ENCODE data around the gene PRKD2. TPM values are rescaled to one million over a fixed set of nuclear protein-coding genes. Genes with fewer than 3 reads are reported as not detected.

PRKD2 gene
- polyA plus RNA-seq, 1 donor from 2014 or later = 143 TPM

DNA sequence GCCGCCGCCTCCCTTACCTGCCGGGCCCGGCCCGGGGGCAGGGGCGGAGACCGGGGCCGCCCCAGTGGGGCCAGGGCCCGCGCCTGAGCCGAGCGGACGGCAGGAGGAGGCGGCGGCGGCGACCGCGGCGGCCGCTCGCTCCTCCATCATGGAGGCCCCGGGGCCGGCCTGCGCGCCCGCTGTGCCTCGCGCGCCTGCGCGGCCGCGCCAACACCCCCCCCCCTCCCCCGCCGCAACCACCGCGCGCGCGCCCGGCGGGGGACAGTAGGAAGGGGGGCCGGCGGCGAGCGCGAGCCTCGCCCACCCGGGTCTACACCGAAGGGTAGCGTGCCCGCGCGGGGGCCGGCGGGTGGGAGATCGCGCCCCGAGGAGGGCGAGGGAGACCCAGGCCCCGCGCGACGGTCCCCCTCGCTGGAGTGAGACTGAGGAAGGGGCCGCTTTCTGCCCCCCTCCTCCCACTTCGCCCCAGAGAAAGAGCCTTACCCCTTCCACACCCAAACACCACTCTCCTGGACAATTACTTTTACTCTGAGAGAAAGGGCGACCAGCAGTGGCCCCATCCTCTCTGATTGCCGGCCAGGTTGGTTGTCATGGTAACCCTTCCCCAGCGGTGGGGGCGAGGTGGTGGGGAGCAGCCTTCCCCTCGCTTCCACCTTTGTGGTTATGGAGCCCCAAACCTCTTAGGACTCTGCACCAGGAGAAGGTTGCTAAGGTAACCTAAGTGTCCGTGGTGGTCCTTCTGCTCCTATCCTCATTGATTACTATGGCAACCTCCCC, 29.6 kb upstream of the PRKD2 start, which contains the start of gene STRN4:
Gene STRN4, minus strand, starts transcription at position 170 of the 777 bp plus-strand sequence. Its CDS starts 20 bp downstream, at position 150.
- no peaks in the 10 kb centered on the region for H3K27me3 Mint-ChIP-seq
- peak within 1 kb of the TSS; percentile 87 to 96 (median 93) for H3K4me3 Mint-ChIP-seq
- H3K27ac Mint-ChIP-seq = peak within 1 kb of the TSS; percentile 93 to 99 (median 99)
- H3K4me1 Mint-ChIP-seq = peaks cover 44 to 46% (median 46%) of the 10 kb centered on the region in 3 donors
- no peaks in the 10 kb centered on the region for H3K9me3 Mint-ChIP-seq
- no peaks in the 10 kb centered on the region for H3K36me3 Mint-ChIP-seq

DNA sequence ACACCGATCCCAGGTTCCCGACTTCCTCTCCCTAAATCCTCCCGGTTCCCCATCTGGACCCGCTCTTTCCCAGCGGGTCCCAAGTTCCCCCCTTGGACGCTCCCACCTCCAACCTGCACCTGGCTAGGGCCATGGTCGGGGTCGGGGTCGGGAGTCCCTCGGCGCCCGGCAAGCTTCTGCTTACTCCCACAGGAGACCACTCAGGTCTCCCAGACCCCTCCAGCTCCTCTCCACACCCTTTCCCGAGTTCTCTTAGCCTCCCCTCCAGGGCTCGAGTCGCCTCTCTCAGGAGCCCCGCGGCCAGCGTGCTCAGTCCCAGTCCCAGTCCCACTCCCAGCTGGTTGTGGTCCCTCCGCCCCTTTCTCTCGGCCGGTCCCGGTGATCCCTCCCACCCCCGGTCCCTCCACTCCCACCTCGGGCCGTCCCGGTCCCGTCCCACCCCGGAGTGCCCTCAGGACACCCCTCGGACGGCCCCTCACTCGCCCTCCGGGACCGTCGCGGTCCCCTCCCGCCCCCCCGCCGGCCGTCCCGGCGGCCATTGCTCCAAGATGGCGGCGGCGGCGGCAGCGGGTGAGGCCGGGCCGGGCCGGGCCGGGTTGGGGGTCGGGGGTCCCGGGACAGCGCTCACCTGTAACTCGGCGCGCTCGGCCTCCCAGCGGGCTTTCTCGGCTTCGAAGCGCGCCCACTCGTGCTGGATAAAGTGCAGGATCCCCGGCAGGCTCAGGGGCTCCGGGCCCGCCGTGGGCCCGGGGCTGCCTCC, 28.8 kb upstream of the PRKD2 start, which contains the start of gene FKRP:
Gene FKRP, plus strand, starts transcription at position 537 of the 760 bp plus-strand sequence. CDS start 9,394 bp downstream, outside the sequence.
- Mint-ChIP-seq H3K9me3 (no peaks in the 10 kb centered on the region), H3K27ac (peak within 1 kb of the TSS; percentile 93 to 99 (median 99)), H3K4me1 (peaks cover 42 to 52% (median 43%) of the 10 kb centered on the region in 3 donors), H3K27me3 (no peaks in the 10 kb centered on the region), H3K4me3 (peak within 1 kb of the TSS; percentile 87 to 96 (median 93)), H3K36me3 (no peaks in the 10 kb centered on the region)

DNA sequence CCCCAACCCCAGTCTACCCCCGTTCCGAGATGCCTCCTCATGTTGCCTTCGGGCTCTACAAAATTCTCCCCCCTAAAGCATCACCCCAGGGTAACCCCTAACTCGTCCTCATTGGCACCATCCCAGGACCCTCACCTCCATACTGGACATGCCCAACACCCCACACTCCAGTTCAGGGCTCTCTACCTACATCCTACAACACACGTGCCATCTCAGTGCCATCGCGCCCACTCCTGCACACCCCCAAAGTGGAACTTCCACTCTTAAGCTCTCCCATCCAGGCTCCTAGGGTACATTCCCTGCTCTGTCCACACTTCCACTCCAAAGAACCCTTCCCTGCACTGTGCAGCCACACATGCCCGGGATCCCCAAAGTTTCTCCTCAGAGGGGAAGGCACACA, 28.1 kb upstream of the PRKD2 start:
- H3K9me3 Mint-ChIP-seq = no peaks in the 10 kb centered on the region
- H3K4me3 Mint-ChIP-seq = peak overlapping the region; percentile 79 to 96 (median 91)
- no peaks in the 10 kb centered on the region for H3K36me3 Mint-ChIP-seq
- peak overlapping the region; percentile 84 to 93 (median 90) for H3K27ac Mint-ChIP-seq
- no peaks in the 10 kb centered on the region for H3K27me3 Mint-ChIP-seq
- peaks cover 40 to 56% (median 42%) of the 10 kb centered on the region in 3 donors for H3K4me1 Mint-ChIP-seq

DNA sequence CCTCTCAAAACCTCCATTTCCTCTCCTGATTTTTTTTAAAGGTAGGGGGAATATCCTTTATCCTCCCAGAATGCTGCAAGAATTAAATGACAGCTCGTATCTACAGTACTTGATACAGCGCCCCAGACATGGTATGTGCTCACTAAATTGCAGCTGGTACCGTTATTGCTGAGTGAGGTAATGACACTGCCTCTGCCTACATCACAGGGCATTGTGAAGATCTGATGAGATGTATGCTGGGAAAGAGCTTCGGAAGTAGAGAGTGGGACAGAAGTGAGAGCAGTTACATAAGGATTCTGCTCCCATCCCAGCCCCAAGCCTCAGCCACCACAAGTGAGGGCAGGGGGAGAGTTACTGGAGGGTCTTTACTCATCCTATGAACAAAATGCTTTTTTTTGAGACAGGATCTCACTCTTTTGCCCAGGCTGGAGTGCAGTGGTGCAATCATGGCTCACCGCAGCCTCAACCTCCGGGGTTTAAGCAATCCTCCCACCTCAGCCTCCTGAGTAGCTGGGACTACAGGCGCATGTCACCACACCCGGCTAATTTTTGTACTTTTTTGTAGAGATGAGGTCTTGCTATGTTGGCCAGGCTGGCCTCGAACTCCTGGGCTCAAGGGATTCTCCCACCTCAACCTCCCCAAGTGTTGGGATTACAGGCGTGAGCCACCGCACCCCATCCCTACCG, 27.2 kb upstream of the PRKD2 start:
- no peaks in the 10 kb centered on the region for H3K27me3 Mint-ChIP-seq
- no peaks in the 10 kb centered on the region for H3K36me3 Mint-ChIP-seq
- H3K4me1 Mint-ChIP-seq = peaks cover 42 to 54% (median 42%) of the 10 kb centered on the region in 3 donors

DNA sequence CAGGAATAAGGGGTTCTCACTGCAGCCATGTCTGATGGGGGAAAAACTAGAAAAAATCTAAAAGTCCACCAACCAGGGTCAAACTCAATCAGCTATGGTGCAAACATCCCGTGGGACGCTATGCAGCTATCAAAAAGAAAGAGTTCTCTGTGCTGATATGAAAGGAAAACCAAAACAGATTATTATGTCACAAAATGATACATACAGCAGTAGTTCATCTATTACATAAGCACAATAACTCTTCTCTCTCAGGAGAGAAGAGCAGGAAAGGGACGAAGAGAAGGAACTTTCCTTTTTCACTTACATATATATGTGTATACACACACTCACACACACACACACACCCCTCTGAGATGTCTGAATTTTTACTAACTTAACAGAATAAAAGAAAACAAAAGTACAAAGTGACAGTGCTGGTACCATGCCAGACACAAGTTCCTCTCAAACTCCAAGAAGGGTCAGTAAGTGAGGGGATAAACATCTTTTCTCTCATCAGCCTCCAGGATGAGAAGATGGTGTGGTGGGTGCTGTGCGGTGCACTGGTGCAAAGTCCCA, 26.1 kb upstream of the PRKD2 start:
- no peaks in the 10 kb centered on the region for H3K27me3 Mint-ChIP-seq
- H3K27ac Mint-ChIP-seq = peak overlapping the region; percentile 8 to 63 (median 39)
- peak overlapping the region; percentile 48 to 79 (median 65) for H3K4me3 Mint-ChIP-seq
- no peaks in the 10 kb centered on the region for H3K9me3 Mint-ChIP-seq
- H3K36me3 Mint-ChIP-seq = no peaks in the 10 kb centered on the region
- peaks cover 38 to 48% (median 39%) of the 10 kb centered on the region in 3 donors for H3K4me1 Mint-ChIP-seq

More for the DNA sequence above, 27.2 kb upstream of the PRKD2 start:
- H3K9me3 Mint-ChIP-seq = no peaks in the 10 kb centered on the region
- H3K27ac Mint-ChIP-seq = peak overlapping the region in 1 of 3 donors; percentile 93
- H3K4me3 Mint-ChIP-seq = peak overlapping the region; percentile 28 to 96 (median 83)

DNA sequence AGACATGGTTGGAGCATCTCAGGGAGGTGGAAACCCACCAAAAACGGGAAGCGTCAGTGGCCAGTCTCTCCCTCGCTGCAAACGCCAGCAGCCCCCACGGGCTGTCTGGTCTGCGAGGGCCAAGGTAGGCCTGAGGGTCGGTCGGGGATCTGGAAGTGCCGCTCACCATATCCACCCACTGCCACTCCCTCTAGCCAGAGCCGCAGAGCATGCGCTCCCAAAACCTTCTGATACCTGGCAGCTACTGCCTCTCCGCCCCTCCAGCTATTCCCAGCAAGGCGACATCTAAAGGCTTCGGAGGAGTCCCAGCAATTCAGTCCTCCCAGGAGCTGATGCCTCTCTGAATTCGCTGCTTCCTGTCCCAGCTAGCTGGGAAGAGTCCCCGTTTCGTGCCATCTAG, 24.5 kb upstream of the PRKD2 start:
- Mint-ChIP-seq H3K27me3 (no peaks in the 10 kb centered on the region), H3K4me1 (peaks cover 28 to 36% (median 33%) of the 10 kb centered on the region in 3 donors), H3K36me3 (peaks cover 1% of the 10 kb centered on the region), H3K27ac (peak overlapping the region in 2 of 3 donors; percentile 53 to 63), H3K9me3 (no peaks in the 10 kb centered on the region), H3K4me3 (peak overlapping the region in 1 of 4 donors; percentile 49)

DNA sequence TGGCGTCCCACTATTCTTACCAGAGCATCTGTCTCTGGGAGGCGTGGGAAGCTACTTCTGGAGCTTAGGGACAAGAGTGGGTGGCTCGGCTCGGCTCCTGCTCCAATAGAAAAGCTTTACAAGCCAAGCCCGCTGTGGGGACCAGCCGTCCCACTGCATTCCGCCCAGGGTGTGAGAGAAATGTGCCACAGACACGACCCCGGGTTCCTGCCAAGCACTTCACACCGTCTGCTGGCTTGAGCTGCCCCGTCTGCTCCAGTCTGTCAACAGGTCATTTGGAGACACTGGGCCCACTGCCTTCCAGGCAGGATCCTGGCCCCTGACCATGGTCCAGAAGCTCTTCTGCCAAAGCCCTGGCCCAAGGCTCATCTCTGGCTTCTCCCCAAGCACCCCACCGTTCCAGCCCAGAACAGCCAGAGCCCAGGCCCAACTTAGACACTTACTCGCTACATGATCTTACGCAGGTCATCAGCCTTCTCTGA, 22.4 kb upstream of the PRKD2 start:
- H3K4me3 Mint-ChIP-seq = no peak overlapping the region
- H3K36me3 Mint-ChIP-seq = peaks cover 1% of the 10 kb centered on the region
- no peaks in the 10 kb centered on the region for H3K9me3 Mint-ChIP-seq
- peaks cover 23 to 31% (median 26%) of the 10 kb centered on the region in 3 donors for H3K4me1 Mint-ChIP-seq
- no peaks in the 10 kb centered on the region for H3K27me3 Mint-ChIP-seq
- no peak overlapping the region for H3K27ac Mint-ChIP-seq

DNA sequence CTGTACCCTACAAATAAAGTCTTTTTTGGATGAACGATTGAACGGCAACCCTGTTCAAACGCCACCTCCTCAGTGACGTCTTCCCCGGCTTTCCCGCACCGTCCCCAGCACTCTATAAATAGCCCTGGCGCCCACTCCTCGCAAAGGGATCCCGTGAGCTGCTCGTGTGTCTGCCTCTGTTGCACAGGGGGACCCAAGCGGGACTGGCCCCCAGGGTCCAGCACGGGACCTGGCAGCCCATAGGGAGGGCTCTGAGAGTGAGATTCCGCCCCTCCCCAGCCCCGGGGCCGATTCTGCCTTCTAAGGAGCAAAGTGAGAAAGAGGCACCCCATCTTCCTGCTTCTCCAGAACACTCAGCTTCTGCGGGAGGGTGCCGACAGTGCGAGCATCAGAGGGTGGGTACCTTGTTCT, 20.9 kb upstream of the PRKD2 start:
- no peaks in the 10 kb centered on the region for H3K27me3 Mint-ChIP-seq
- H3K4me3 Mint-ChIP-seq = no peak overlapping the region

DNA sequence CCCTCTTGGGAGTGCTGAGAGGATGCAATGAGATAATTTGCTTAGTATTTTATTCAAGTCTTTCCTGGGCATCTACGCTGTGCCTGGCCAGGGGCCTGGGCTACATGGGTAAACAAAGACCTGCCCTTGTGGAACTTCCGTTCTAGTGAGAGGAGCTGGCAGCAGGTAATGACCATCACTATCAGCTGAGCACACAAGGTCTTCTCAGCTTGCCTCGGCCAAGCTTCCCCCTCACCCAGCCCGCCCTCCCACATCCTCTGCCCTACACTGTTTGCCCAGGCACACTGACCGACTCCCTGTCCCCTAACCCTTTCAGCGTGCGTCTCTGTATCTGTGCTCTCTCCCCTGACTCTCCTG, 20.4 kb upstream of the PRKD2 start:
- H3K27me3 Mint-ChIP-seq = no peaks in the 10 kb centered on the region
- H3K9me3 Mint-ChIP-seq = no peaks in the 10 kb centered on the region
- H3K4me3 Mint-ChIP-seq = no peak overlapping the region
- no peak overlapping the region for H3K27ac Mint-ChIP-seq
- H3K4me1 Mint-ChIP-seq = peaks cover 7 to 19% (median 14%) of the 10 kb centered on the region in 3 donors
- peaks cover 1% of the 10 kb centered on the region for H3K36me3 Mint-ChIP-seq

More for the DNA sequence above, 20.9 kb upstream of the PRKD2 start:
- Mint-ChIP-seq H3K9me3 (no peaks in the 10 kb centered on the region), H3K4me1 (peaks cover 12 to 21% (median 16%) of the 10 kb centered on the region in 3 donors), H3K36me3 (peaks cover 1% of the 10 kb centered on the region), H3K27ac (peak overlapping the region in 1 of 3 donors; percentile 19)

DNA sequence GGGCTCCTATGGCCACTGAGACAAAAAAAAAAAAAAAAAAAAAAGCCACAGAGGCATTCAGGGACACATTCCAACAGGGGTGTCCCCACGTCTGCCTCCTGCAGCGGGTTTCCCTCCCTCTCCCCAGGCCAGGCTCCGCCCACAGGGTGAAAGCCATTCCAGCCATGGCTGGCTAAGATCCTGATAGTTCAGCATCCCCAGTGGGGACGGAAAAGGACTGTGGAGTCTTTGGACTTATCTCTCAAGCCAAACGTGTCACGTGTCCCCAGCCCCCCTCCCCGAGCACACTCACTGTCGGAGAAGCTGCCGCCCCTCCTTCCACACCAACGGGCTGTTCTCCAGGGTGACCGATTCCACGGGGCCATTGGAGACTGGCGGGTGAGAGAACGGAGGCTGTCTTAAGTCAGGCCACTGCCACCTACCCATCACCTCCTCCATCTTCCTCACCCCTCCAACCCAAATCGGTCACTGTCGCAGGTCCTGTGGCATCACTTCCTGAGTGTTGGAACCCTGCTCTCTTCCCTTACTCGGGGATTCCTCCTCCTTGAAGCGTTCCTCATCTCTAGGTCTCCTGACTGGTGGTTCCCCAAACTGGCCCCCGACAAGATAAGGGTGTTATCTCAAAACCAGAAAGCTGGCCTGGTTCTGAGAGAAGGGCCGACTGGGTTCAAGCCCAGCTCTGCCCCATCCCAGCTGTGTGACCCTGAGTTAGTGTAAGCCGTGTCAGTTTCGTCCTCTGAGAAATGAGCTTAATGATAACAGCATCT, 19.8 kb upstream of the PRKD2 start:
- H3K9me3 Mint-ChIP-seq = no peaks in the 10 kb centered on the region

DNA sequence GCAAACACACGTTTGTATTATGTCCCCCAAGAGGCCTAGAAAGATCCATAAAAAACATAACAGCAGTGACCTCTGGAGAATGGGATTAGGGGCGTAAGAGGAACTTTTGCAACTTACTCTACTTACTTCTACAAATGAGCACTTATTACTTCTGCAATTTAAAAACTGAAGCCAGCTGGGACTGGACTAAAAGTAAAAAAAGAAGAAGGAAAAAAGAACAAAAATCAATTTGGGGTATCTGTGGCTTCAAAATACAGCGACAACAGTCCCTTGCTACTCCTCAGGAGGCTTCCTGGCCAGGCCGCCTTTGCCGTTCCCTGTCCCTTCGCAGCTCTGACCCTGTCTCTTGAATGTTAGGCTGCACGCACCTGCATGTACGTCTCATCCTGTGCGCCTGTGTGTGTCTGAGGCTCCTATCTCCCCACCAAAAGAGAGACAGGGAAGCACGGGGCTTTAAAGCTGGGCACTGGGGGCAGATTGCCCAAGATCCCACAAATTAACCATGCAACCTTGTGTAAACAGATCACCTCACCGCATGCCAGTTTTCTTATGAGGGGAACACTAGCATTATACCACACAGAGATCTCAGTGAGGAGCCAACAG, 16.9 kb upstream of the PRKD2 start:
- no peak overlapping the region for H3K27ac Mint-ChIP-seq
- H3K9me3 Mint-ChIP-seq = no peaks in the 10 kb centered on the region
- H3K4me1 Mint-ChIP-seq = peaks cover 7 to 11% (median 8%) of the 10 kb centered on the region in 3 donors
- no peaks in the 10 kb centered on the region for H3K27me3 Mint-ChIP-seq
- H3K36me3 Mint-ChIP-seq = peaks cover 2% of the 10 kb centered on the region
- H3K4me3 Mint-ChIP-seq = no peak overlapping the region

More for the DNA sequence above, 19.8 kb upstream of the PRKD2 start:
- peaks cover 3 to 14% (median 8%) of the 10 kb centered on the region in 3 donors for H3K4me1 Mint-ChIP-seq
- no peaks in the 10 kb centered on the region for H3K27me3 Mint-ChIP-seq
- H3K36me3 Mint-ChIP-seq = peaks cover 1% of the 10 kb centered on the region
- H3K27ac Mint-ChIP-seq = no peak overlapping the region
- no peak overlapping the region for H3K4me3 Mint-ChIP-seq

DNA sequence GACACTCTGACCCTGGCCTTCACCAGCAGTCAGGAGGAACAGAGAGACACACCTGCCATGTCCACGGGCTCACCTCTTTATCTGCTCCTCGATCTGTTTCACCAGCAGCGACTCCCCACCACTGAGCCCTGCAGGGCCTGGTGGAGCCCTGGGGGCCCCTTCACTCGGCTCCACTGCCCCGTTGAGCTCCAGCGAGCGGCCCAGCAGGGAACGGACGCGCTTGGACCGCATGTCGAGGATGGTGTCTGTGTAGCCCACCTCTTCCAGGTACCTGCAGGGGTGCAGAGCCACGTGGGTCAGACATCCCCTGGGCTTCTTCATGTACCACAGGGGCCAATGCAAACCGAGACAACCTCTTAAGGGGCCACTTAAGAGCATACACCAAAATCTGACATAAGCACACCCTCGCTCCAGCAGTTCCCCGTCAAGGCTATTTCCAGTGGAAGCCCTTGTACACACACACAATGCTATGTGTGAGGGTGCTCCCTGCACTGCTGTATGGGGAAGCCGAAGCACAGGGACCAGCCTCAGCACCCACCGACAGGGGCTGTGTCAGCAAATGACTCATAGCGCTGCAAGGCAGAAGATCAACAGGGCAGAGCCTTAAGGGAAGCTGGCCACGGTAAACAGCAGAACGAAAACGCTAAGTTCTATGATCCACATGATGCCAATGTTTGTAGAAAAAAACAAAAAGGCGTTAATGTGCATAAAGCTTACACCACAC, 16.2 kb upstream of the PRKD2 start:
- Mint-ChIP-seq H3K27me3 (no peaks in the 10 kb centered on the region), H3K27ac (no peak overlapping the region), H3K36me3 (peaks cover 5% of the 10 kb centered on the region), H3K9me3 (no peaks in the 10 kb centered on the region), H3K4me3 (no peak overlapping the region), H3K4me1 (peaks cover 11 to 15% (median 11%) of the 10 kb centered on the region in 3 donors)

Data from IgD-negative memory B cell (primary cell).